Activated CD4-positive, alpha-beta T cell treated with anti-CD3 and anti-CD28 coated beads, Interleukin-2, amount 10 ng/mL, durations not matched to agents 7 days and 5 days (primary cell): ENCODE results near the gene ISG15. TPM values are rescaled to one million over a fixed set of nuclear protein-coding genes. Genes with fewer than 3 reads are reported as not detected.
"Not testable (repeated sequence)": the region's sequence is repeated elsewhere in the genome, so short reads cannot be mapped to it uniquely, and the experiment has no call there.

Experiments used
- CTCF ChIA-PET: fragments of 350-600 bp; sonication (Branson Sonifier 250); formaldehyde crosslinking; loops from one replicate; lab custom pipeline; 2021; ENCODE audit warnings: antibody characterized with exemption; lab: Charles Lee
- POLR2A ChIA-PET: fragments of 350-600 bp; sonication (Branson Sonifier 250); formaldehyde crosslinking; loops from one replicate; lab custom pipeline; 2021; ENCODE audit warnings: antibody characterized with exemption; lab: Charles Lee
- DNase-seq: peaks from one replicate; pipeline ENCODE4 v3.0.0-alpha.2; 2020
- H3K27ac Mint-ChIP-seq: one replicate; pipeline ENCODE4 v1.8.0; 2021; ENCODE audit warnings: mild to moderate bottlenecking, moderate library complexity, mixed read lengths
- H3K27me3 Mint-ChIP-seq: one replicate; pipeline ENCODE4 v1.8.0; 2021; ENCODE audit warnings: mixed read lengths
- H3K36me3 Mint-ChIP-seq: one replicate; pipeline ENCODE4 v1.8.0; 2021; ENCODE audit warnings: low read depth, mixed read lengths
- H3K4me1 Mint-ChIP-seq: one replicate; pipeline ENCODE4 v1.8.0; 2021; ENCODE audit warnings: mixed read lengths
- H3K4me3 Mint-ChIP-seq: one replicate; pipeline ENCODE4 v1.8.0; 2021; ENCODE audit warnings: mild to moderate bottlenecking, moderate library complexity, mixed read lengths
- H3K9me3 Mint-ChIP-seq: one replicate; pipeline ENCODE4 v1.8.0; 2021; ENCODE audit warnings: mixed read lengths
- total RNA-seq, 2 experiments: library from RNA; stranded (reverse); gene quantifications; one replicate each; pipeline ENCODE4 v1.2.3, GENCODE V29; 2021

The ISG15 gene
- total RNA-seq, 2 experiments from 2014 or later = 237 to 332 TPM

DNA sequence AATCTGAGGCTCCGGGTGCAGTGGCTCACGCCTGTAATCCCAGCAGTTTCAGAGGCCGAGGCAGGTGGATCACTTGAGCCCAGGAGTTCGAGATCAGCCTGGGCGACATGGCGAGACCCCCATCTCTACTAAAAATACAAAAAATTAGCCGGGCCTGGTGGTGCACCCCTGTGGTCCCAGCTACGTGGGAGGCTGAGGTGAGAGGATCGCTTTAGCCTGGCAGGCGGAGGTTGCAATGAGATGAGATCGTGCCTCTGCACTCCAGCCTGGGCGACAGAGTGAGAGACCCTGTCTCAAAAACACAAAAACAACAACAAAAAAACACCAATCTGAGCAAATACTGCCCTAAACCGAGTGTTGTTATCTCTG, 577 bp upstream of the ISG15 start:
- Mint-ChIP-seq H3K4me1 (peaks cover 46% of the 10 kb centered on the region), H3K36me3 (peaks cover 39% of the 10 kb centered on the region), H3K4me3 (peak overlapping the region; percentile 94), H3K27ac (peak overlapping the region; percentile 94)
- DNase-seq, POLR2A ChIA-PET, H3K9me3 Mint-ChIP-seq, H3K27me3 Mint-ChIP-seq: not testable (repeated sequence)
- CTCF ChIA-PET = interaction anchor here (1.0 to 8.5 kb wide), 6 partner anchors 10 to 51 kb away, joined by 3 to 67 read pairs (median 3); partner anchors contain the start of gene HES4

- peaks cover 40% of the 10 kb centered on the region for H3K36me3 Mint-ChIP-seq
- peaks cover 5% of the 10 kb centered on the region for H3K9me3 Mint-ChIP-seq
- peaks cover under 1% of the 10 kb centered on the region for H3K27me3 Mint-ChIP-seq
- H3K4me3 Mint-ChIP-seq = peak overlapping the region; percentile 94
- no peak for DNase-seq
- H3K4me1 Mint-ChIP-seq = peaks cover 47% of the 10 kb centered on the region
- peak overlapping the region; percentile 94 for H3K27ac Mint-ChIP-seq
- POLR2A ChIA-PET = no interaction called here
- CTCF ChIA-PET = interaction anchor here (0.9 to 8.5 kb wide), 11 partner anchors 11 to 357 kb away, joined by 3 to 67 read pairs (median 3); partner anchors contain the start of gene HES4
Measured at GRCh38 chr1:1013922-1014648, 788 bp downstream of the ISG15 start.

DNA sequence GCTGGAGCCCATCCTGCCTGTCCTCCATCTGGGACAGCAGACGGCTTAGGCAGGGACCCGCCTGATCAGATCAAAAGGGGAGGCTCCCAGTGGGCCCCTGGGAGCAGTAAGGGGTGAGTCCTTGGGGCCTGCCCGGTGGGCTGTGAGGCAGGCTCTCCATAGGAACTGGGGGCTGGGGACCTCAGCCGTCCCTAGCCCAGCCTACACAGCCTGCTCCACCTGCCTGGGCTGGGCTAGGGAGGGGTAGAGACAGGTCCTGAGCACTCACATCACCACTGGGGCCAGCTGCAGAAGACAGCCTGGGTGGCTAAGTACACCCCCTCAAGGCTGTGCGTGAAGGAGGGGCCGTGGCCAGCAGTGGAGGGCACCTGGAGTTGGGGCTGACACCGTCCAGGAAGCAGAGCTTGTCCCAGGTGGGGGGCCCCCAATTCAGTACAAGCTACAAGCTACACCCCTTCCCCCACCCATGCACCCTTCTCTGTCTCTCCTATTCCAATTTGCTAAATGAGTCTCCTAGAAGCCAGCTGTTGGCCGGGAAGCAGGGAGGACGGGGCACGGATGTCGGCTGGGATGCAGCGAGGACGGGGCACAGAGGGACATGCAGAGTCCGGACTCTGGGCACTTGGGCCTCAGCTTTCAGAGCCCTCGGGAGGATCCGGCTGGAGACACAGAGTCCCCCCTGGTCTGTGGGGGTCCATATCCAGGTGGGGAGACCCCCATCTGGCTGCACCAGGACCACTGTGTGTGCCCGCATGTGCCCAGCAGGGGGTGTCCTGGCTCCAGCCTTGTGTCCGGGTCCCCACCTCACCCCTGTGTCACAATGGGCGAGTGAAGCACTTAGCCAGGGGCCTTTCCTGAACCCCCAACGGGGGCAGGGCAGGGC, 1.7 kb downstream of the ISG15 start:
- ChIA-PET POLR2A (no interaction called here), CTCF (interaction anchor here (0.9 to 8.5 kb wide), 4 partner anchors 12 to 49 kb away, joined by 3 to 67 read pairs (median 6); partner anchors contain the start of gene HES4)
- H3K27ac Mint-ChIP-seq = peak overlapping the region; percentile 94
- peak overlapping the region; percentile 94 for H3K4me3 Mint-ChIP-seq
- H3K27me3 Mint-ChIP-seq = no peaks in the 10 kb centered on the region
- H3K4me1 Mint-ChIP-seq = peaks cover 46% of the 10 kb centered on the region
- peaks cover 5% of the 10 kb centered on the region for H3K9me3 Mint-ChIP-seq
- peaks cover 40% of the 10 kb centered on the region for H3K36me3 Mint-ChIP-seq
- DNase-seq = no peak

DNA sequence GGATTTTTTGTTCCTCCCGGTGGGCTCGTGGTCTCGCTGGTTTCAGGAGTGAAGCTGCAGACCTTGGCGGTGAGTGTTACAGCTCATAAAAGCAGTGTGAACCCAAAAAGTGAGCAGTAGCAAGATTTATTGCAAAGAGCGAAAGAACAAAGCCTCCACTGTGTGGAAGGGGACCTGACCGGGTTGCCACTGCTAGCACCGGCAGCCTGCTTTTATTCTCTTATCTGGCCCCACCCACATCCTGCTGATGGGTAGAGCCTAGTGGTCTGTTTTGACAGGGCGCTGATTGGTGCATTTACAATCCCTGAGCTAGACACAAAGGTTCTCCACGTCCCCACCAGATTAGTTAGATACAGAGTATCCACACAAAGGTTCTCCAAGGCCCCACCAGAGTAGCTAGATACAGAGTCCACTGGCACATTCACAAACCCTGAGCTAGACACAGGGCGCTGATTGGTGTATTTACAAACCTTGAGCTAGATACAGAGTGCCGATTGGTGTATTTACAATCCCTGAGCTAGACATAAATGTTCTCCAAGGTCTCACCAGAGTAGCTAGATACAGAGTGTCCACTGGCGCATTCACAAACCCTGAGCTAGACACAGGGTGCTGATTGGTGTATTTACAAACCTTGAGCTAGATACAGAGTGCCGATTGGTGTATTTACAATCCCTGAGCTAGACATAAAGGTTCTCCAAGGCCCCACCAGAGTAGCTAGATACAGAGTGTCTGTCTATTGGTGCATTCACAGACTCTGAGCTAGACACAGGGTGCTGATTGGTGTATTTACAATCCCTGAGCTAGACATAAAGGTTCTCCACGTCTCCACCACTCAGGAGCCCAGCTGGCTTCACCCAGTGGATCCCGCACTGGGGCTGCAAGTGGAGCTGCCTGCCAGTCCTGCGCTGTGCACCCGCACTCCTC, 4.4 kb downstream of the ISG15 start:
- Mint-ChIP-seq H3K4me1 (peaks cover 46% of the 10 kb centered on the region), H3K4me3 (peak overlapping the region; percentile 34), H3K27me3 (peaks cover 12% of the 10 kb centered on the region), H3K27ac (peak overlapping the region; percentile 78), H3K36me3 (peaks cover 40% of the 10 kb centered on the region)
- DNase-seq, H3K9me3 Mint-ChIP-seq, POLR2A ChIA-PET: not testable (repeated sequence)
- CTCF ChIA-PET = interaction anchor here (2.6 to 8.5 kb wide), 2 partner anchors 15 to 46 kb away, joined by 7 to 67 read pairs; partner anchors contain the start of gene HES4

DNA sequence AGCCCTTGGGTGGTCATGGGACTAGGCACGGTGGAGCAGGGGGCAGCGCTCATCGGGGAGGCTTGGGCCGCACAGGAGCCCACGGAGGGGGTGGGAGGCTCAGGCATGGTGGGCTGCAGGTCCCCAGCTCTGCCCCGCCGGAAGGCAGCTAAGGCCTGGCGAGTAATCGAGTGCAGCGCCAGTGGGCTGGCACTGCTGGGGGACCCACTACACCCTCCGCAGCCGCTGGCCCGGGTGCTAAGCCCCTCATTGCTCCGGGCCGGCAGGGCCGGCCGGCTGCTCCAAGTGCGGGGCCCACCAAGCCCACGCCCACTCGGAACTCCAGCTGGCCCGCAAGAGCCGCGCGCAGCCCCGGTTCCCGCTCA, 5.0 kb downstream of the ISG15 start:
- Mint-ChIP-seq H3K4me3 (peak overlapping the region; percentile 34), H3K4me1 (peaks cover 46% of the 10 kb centered on the region), H3K27me3 (peaks cover 14% of the 10 kb centered on the region), H3K36me3 (peaks cover 37% of the 10 kb centered on the region)
- DNase-seq, H3K27ac Mint-ChIP-seq, H3K9me3 Mint-ChIP-seq, POLR2A ChIA-PET: not testable (repeated sequence)
- CTCF ChIA-PET = interaction anchor here (1.2 to 8.5 kb wide), 3 partner anchors 16 to 46 kb away, joined by 5 to 67 read pairs (median 8); partner anchors contain the start of gene HES4

DNA sequence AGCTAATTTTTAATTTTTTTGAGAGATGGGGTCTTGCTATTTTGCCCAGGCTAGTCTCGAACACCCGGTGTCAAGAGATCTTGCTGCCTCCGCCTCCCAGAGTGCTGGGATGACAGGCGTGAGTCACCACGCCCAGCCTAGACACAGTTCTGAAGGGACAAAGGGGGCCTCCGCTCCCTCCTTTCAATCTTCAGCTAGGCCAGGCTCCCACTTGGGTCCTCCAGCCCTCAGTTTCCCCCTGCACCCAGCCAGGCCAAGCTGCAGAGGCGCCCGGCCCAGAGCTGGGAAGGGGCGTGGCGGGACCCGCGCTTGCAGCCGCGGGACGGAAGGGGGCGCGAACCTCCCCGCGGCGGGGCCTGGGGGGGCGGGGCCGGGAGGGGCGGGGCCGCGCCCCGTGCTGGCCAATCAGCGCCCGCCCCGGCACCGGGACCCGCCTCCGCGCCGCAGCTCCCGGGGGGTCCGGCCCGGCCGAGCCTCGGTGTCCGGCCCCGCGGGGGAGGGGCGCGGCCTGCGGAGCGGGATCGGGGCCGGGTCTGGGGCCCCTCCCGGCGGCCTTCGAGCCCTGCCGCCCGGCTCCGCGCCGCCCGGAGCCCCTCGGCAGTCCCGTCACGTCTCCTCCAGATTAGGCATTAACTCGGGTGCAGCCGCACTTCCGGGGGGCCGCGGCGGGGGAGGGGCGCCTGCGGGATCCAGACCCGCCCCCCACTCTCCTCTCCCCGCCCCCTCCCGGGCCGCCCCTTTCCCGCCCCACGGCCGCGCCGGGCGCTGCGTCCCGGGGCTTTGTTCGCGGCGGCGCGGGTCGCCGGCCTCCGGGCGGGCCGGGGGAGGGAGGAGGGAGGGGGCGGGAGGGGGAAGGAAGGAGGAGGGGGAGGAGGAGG, 6.1 kb downstream of the ISG15 start:
- Mint-ChIP-seq H3K27ac (peak overlapping the region; percentile 76), H3K36me3 (peaks cover 27% of the 10 kb centered on the region), H3K4me1 (peaks cover 38% of the 10 kb centered on the region), H3K27me3 (peaks cover 14% of the 10 kb centered on the region), H3K9me3 (peaks cover 5% of the 10 kb centered on the region), H3K4me3 (peak overlapping the region; percentile 71)
- ChIA-PET CTCF (interaction anchor here (0.6 to 8.5 kb wide), 8 partner anchors 13 to 485 kb away, joined by 3 to 67 read pairs (median 4); partner anchors contain the start of gene HES4), POLR2A (no interaction called here)
- peak; percentile 78 for DNase-seq

- ChIA-PET POLR2A (interaction anchor here (0.6 kb wide), 1 partner anchor 28 kb away, joined by 3 read pairs; no protein-coding TSS in a partner anchor), CTCF (interaction anchor here (0.8 to 8.5 kb wide), 5 partner anchors 13 to 205 kb away, joined by 3 to 67 read pairs (median 7); partner anchors contain the start of gene HES4)
- Mint-ChIP-seq H3K4me1 (peaks cover 32% of the 10 kb centered on the region), H3K4me3 (peak within 1 kb of the TSS; percentile 71), H3K9me3 (peaks cover 5% of the 10 kb centered on the region), H3K27me3 (peaks cover 14% of the 10 kb centered on the region), H3K36me3 (peaks cover 20% of the 10 kb centered on the region), H3K27ac (peak within 1 kb of the TSS; percentile 76)
- no peak for DNase-seq
Measured at GRCh38 chr1:1020000-1020404, 6.7 kb downstream of the ISG15 start, which contains the start of gene AGRN. Gene AGRN, plus strand, starts transcription at chr1:1020120. Its CDS starts 53 bp downstream, at chr1:1020173.

DNA sequence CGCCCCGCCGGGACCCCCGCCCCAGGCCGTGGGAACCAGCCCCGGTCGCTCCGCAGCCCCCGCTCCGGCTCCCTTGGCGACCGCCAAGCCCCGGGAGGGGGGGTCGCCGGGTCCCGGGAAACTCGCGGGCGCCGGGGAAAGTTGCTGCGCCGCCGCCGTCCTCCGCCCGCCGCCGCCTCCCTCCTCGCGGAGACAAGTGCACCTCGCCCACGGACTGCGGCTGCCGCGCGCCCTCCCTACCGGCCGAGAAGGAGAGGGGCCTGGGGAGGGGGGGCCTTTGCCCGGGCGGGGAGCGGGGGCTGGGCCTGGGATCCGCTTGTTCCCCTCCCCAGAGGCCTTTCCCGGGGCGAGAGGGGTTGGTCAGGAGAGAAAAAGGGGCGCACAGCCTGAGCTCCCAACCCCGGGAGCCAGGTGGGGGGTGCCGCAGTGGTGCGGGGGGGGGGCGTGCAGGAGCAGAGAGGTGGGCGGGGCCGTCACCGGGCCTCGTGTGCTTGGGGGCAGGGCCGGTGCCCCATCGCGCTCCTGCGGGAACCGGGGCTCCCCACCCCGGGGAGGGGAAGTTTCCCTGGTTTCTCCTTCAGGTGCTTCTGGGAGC, 7.2 kb downstream of the ISG15 start:
- DNase-seq = no peak
- ChIA-PET CTCF (no interaction called here), POLR2A (interaction anchor here (0.6 kb wide), 1 partner anchor 28 kb away, joined by 3 read pairs; no protein-coding TSS in a partner anchor)
- Mint-ChIP-seq H3K27me3 (peaks cover 14% of the 10 kb centered on the region), H3K4me3 (no peak overlapping the region), H3K36me3 (peaks cover 15% of the 10 kb centered on the region), H3K27ac (no peak overlapping the region), H3K9me3 (peaks cover 5% of the 10 kb centered on the region), H3K4me1 (peaks cover 27% of the 10 kb centered on the region)

- H3K4me1 Mint-ChIP-seq = peaks cover 27% of the 10 kb centered on the region
- CTCF ChIA-PET = no interaction called here
- peaks cover 5% of the 10 kb centered on the region for H3K9me3 Mint-ChIP-seq
- DNase-seq = no peak
- peaks cover 14% of the 10 kb centered on the region for H3K27me3 Mint-ChIP-seq
- peak overlapping the region; percentile 55 for H3K4me3 Mint-ChIP-seq
- H3K36me3 Mint-ChIP-seq = peaks cover 12% of the 10 kb centered on the region
- H3K27ac Mint-ChIP-seq = no peak overlapping the region
- POLR2A ChIA-PET = no interaction called here
Measured at GRCh38 chr1:1021010-1021919, 8.0 kb downstream of the ISG15 start.

DNA sequence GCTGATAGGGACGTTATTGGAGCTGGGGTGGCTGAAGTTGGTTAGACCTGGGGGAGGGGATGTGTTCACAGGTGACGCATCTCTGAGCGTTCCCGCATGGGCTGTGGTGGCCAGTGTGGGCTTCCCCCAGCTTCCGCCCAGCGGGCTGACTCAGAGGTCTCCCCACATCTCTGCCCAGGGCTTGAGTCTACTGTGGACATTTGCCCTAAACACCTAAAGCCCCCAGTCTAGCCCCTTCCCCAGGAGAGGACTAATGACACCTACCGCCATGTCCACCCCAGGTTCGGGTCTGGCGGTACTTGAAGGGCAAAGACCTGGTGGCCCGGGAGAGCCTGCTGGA, 8.6 kb downstream of the ISG15 start:
- ChIA-PET CTCF (no interaction called here), POLR2A (no interaction called here)
- Mint-ChIP-seq H3K27ac (no peak overlapping the region), H3K4me1 (peaks cover 27% of the 10 kb centered on the region), H3K4me3 (no peak overlapping the region), H3K27me3 (peaks cover 14% of the 10 kb centered on the region), H3K9me3 (peaks cover 5% of the 10 kb centered on the region), H3K36me3 (peaks cover 9% of the 10 kb centered on the region)
- DNase-seq = no peak
